K562 (cell line): ENCODE data around the gene TSC22D2. TPM values are rescaled to one million over a fixed set of nuclear protein-coding genes. Genes with fewer than 3 reads are reported as not detected.

ENCODE experiments used
- ATAC-seq: fragments of 200-7000 bp; cut with Tn5 transposase; 3 replicates; pipeline ENCODE4 v1.9.1; 2020; ENCODE audit warnings: moderate library complexity
- BruUV-seq: library from RNA; stranded (reverse); fragments of 400-500 nt; replicated peaks from 2 replicates; lab custom pipeline; 2021; lab: Mats Ljungman, UMichigan
- CTCF ChIA-PET: fragments of 300-600 bp; formaldehyde crosslinking; extraction: SDS; loops from one replicate; lab custom pipeline; 2021; ENCODE audit warnings: low intra/inter-chr PET ratio; lab: Yijun Ruan, JAX
- POLR2A ChIA-PET: fragments of 300-600, 350-650 bp; sonication (Branson Sonifier 250); formaldehyde crosslinking; extraction: SDS; loops from one replicate; lab custom pipeline; 2021; ENCODE audit warnings: antibody characterized with exemption, inconsistent platforms; lab: Yijun Ruan, JAX
- DNase-seq, 4 experiments: peaks; one replicate each; pipeline versions ENCODE4 v3.0.0 to v3.0.0-alpha.2; 2011 to 2018; ENCODE audit warnings: low spot score in 3 of 4, mixed read lengths in 3 of 4; ENCODE audit errors: extremely low read depth in 1 of 4
- FAIRE-seq: peaks from 2 replicates; lab custom pipeline; 2011; peaks lifted over from hg19 to GRCh38; lab: Jason Lieb, UNC
- H2AFZ ChIP-seq: 2 replicates; pipeline ENCODE4 v1.6.0; 2011; ENCODE audit warnings: low read depth, low read length, control low read depth, inconsistent platforms
- H3K27ac ChIP-seq: fragments of 200-600 bp; 3 replicates; pipeline ENCODE4 v1.8.0; 2011; ENCODE audit warnings: low read depth, mild to moderate bottlenecking, control low read depth, inconsistent platforms, low read length, moderate library complexity, mixed read lengths; ENCODE audit errors: extremely low read depth
- H3K27me3 ChIP-seq, 2 experiments: fragments of 300-600 bp in 1 of 2; 2 replicates in 1 of 2; 3 replicates in 1 of 2; pipeline versions ENCODE4 v1.6.0 to v1.8.0; 2011; ENCODE audit warnings: inconsistent platforms in 2 of 2, low read length in 2 of 2, mild to moderate bottlenecking in 1 of 2, mixed read lengths in 1 of 2, moderate library complexity in 1 of 2; ENCODE audit not compliant: control insufficient read depth in 2 of 2, insufficient read depth in 2 of 2
- H3K36me3 ChIP-seq: fragments of 300-600 bp; 3 replicates; pipeline ENCODE4 v1.8.0; 2011; ENCODE audit warnings: mild to moderate bottlenecking, low read length, inconsistent platforms; ENCODE audit not compliant: control insufficient read depth, insufficient read depth
- H3K4me1 ChIP-seq, 2 experiments: fragments of 200-600 bp in 1 of 2; replicated peaks in 1 of 2; 2 replicates in 1 of 2; 3 replicates in 1 of 2; pipeline versions ENCODE4 v1.5.1 to v1.8.0; 2011; ENCODE audit warnings: inconsistent platforms in 2 of 2, low read length in 2 of 2, mild to moderate bottlenecking in 1 of 2, mixed read lengths in 1 of 2, moderate library complexity in 1 of 2; ENCODE audit not compliant: control insufficient read depth in 2 of 2, insufficient read depth in 2 of 2
- H3K4me2 ChIP-seq: 2 replicates; pipeline ENCODE4 v1.6.1; 2011; ENCODE audit warnings: low read length, control low read depth, inconsistent platforms, mixed read lengths; ENCODE audit not compliant: insufficient read depth
- H3K4me3 ChIP-seq: fragments of 200-600 bp; sonication (generic), shearing (Covaris generic); 2 replicates; pipeline ENCODE4 v1.5.1; 2016; ENCODE audit warnings: control low read depth, inconsistent platforms
- H3K79me2 ChIP-seq: fragments of 200-600 bp; 3 replicates; pipeline ENCODE4 v1.8.0; 2011; ENCODE audit warnings: low read length, inconsistent platforms; ENCODE audit not compliant: control insufficient read depth, insufficient read depth
- H3K9ac ChIP-seq, 2 experiments: 2 replicates each; pipeline versions ENCODE4 v1.6.0 to v1.6.1; 2011; ENCODE audit warnings: low read depth in 2 of 2, low read length in 2 of 2, control low read depth in 1 of 2, inconsistent platforms in 1 of 2, mild to moderate bottlenecking in 1 of 2, mixed read lengths in 1 of 2; ENCODE audit not compliant: insufficient read depth in 1 of 2
- H3K9me1 ChIP-seq: one replicate; pipeline ENCODE4 v1.6.0; 2011; ENCODE audit warnings: inconsistent platforms, mild to moderate bottlenecking, low read length, moderate library complexity; ENCODE audit not compliant: control insufficient read depth, insufficient read depth
- H3K9me3 ChIP-seq: replicated peaks from 2 replicates; pipeline ENCODE4 v1.5.1; 2011; ENCODE audit warnings: low read depth, low read length, inconsistent platforms; ENCODE audit not compliant: control insufficient read depth, insufficient read depth
- H4K20me1 ChIP-seq: replicated peaks from 2 replicates; pipeline ENCODE4 v1.6.1; 2011; ENCODE audit warnings: low read length, inconsistent platforms, mixed read lengths; ENCODE audit not compliant: control insufficient read depth, insufficient read depth
- BDP1 ChIP-seq: IDR thresholded peaks from 3 replicates; pipeline ENCODE4 v1.6.1; 2011; ENCODE audit not compliant: insufficient read length, insufficient read depth
- HNRNPH1 ChIP-seq: fragments of 200-400 bp; formaldehyde crosslinking; optimal IDR thresholded peaks from 2 replicates; pipeline ENCODE3; 2017; ENCODE audit warnings: low read depth, mild to moderate bottlenecking, low read length, moderate library complexity
- ILK ChIP-seq: fragments of 450-650 bp; IDR thresholded peaks from 2 replicates; pipeline ENCODE4 v1.6.1; 2016; ENCODE audit warnings: missing genetic modification characterization, low read depth, mild to moderate bottlenecking, missing compliant biosample characterization, moderate library complexity, borderline replicate concordance
- KAT8 ChIP-seq: fragments of 450-650 bp; IDR thresholded peaks from 2 replicates; pipeline ENCODE4 v1.6.1; 2016; ENCODE audit warnings: low read depth, mild to moderate bottlenecking
- MTA1 ChIP-seq: fragments of 450-650 bp; IDR thresholded peaks from 2 replicates; pipeline ENCODE4 v1.6.1; 2017; ENCODE audit warnings: borderline replicate concordance
- NFE2L1 ChIP-seq: fragments of 450-650 bp; IDR thresholded peaks from 2 replicates; pipeline ENCODE4 v1.6.1; 2016; ENCODE audit warnings: missing genetic modification characterization, low read depth, mild to moderate bottlenecking, missing compliant biosample characterization, moderate library complexity, borderline replicate concordance
- SPI1 ChIP-seq: IDR thresholded peaks from 2 replicates; pipeline ENCODE4 v1.6.1; 2011; ENCODE audit warnings: low read depth, low read length, control low read depth, borderline replicate concordance
- TBL1XR1 ChIP-seq, 2 experiments: IDR thresholded peaks; 2 replicates each; pipeline ENCODE4 v1.6.1; 2012; ENCODE audit warnings: improper control_type of control experiment in 2 of 2, low read length in 2 of 2, mild to moderate bottlenecking in 1 of 2
- TRIM24 ChIP-seq, 2 experiments: fragments of 450-650 bp; IDR thresholded peaks; 2 replicates each; pipeline ENCODE4 v1.6.1; 2016
- ZNF445 ChIP-seq: fragments of 250-450 bp; sonication (Bioruptor Pico); IDR thresholded peaks from 2 replicates; pipeline ENCODE4 v1.4.0; 2020; ENCODE audit warnings: low read depth, mild to moderate bottlenecking, moderate library complexity
- ZNF583 ChIP-seq: fragments of 250-450 bp; sonication (Bioruptor Pico); IDR thresholded peaks from 2 replicates; pipeline ENCODE4 v1.4.0; 2020
- ZNF717 ChIP-seq: fragments of 250-450 bp; sonication (Bioruptor Pico); IDR thresholded peaks from 2 replicates; pipeline ENCODE4 v1.5.0; 2021
- ZNF79 ChIP-seq: fragments of 250-450 bp; sonication (Bioruptor Pico); IDR thresholded peaks from 2 replicates; pipeline ENCODE4 v1.4.0; 2020; ENCODE audit warnings: low read depth, mild to moderate bottlenecking, moderate library complexity
- WGBS: fragments of 100-300 bp; shearing (Covaris generic); methylation state at CpG from one replicate; pipeline ENCODE4 v1.1.6; 2016; ENCODE audit warnings: low coverage, mixed read lengths; ENCODE audit not compliant: insufficient coverage; ENCODE audit errors: missing lambda C conversion rate; 5-methylcytosine and 5-hydroxymethylcytosine counted together
- in situ Hi-C: fragments of 300-500 bp; cut with MboI; formaldehyde crosslinking; loops from 4 replicates; pipeline ENCODE4 v1.15.0; 2018; ENCODE audit warnings: inconsistent platforms, mixed read lengths
- intact Hi-C: fragments of 100-400 bp; cut with micrococcal nuclease; formaldehyde crosslinking; loops from 2 replicates; pipeline ENCODE4 v1.14.2; 2022
- polyA plus RNA-seq, 8 experiments: library from polyadenylated mRNA; depleted of rRNA in 4 of 8; stranded (reverse) in 5 of 8; unstranded in 3 of 8; fragments of >200 nt; fragmentation: Nextera tagmentation in 2 of 8; fragmentation: Illumina TruSeq in 1 of 8; extraction: Ambion mirVana in 2 of 8; extraction: Trizol in 1 of 8; gene quantifications; 2 replicates each; pipeline versions ENCODE4 v1.2.1 to v1.2.3, GENCODE V29; 2011 to 2014; ENCODE audit warnings: inconsistent platforms in 1 of 8, missing spikeins in 1 of 8
- total RNA-seq, 7 experiments: library from RNA; depleted of rRNA in 6 of 7; stranded (reverse); fragments of >200 nt in 6 of 7; fragmentation: Illumina TruSeq in 2 of 7; extraction: Trizol in 2 of 7; gene quantifications; 2 replicates each; pipeline versions ENCODE4 v1.2.1 to v1.2.3, GENCODE V29; 2011 to 2021; ENCODE audit warnings: low replicate concordance in 1 of 7
- TF ChIP-seq, protein P1 (sequence below): fragments of 250-450 bp; sonication (Bioruptor Pico); IDR thresholded peaks from 2 replicates; pipeline ENCODE4 v1.4.0; 2020; ENCODE audit warnings: mild to moderate bottlenecking
- TF ChIP-seq, protein P2 (sequence below), 2 experiments: fragments of 450-650 bp in 1 of 2; sonication (generic) in 1 of 2; formaldehyde crosslinking in 1 of 2; IDR thresholded peaks in 1 of 2; conservative IDR thresholded peaks in 1 of 2; 2 replicates each; pipeline versions ENCODE4 v1.6.1 to v1.8.1; 2016 to 2023; ENCODE audit warnings: mild to moderate bottlenecking in 2 of 2, moderate library complexity in 2 of 2, inconsistent platforms in 1 of 2, missing genetic modification reagents in 1 of 2
- TF ChIP-seq, protein P3 (sequence below): sonication (generic); formaldehyde crosslinking; IDR thresholded peaks from 2 replicates; pipeline ENCODE4 v1.8.1; 2023; ENCODE audit warnings: mild to moderate bottlenecking, missing genetic modification reagents

TSC22D2 gene
- total and polyA plus RNA-seq, 9 of the 15 experiments (the other 6 are each of a cell fraction or from before 2014, with no cell fraction given): 5.5 to 44.0 (median 19.3) TPM

DNA sequence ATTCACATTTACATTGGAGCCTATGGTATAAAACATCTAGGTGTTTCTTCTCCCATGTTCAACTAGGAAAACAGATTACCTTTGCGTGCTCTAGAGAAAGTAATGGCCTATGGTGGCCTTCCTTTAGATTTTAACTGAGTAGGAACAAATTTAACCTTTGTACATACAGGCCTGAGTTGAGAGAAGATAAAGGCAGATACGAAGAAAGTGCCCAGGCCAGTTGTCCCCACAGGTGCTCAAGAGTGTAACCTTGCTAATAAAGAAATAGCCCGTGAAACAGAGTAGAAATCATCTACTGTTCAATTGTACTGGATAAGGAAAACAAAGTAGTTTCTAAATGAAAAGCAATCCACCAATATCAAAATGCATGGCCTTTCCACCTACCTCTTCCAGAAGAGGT, 6.8 kb upstream of the TSC22D2 start:
- CTCF ChIA-PET: no interaction called here
- intact Hi-C loops: no loop called here
- no peak overlapping the region for H3K4me2 ChIP-seq
- WGBS: 56% methylated on average over 3 of the region's 3 CpGs
- DNase-seq (no peak), FAIRE-seq (no peak), ATAC-seq (no peak; the same call in 2 of the 3 replicates)
- no peaks in the 10 kb centered on the region for H3K79me2 ChIP-seq
- in situ Hi-C loops: no loop called here
- no peak overlapping the region for H3K4me3 ChIP-seq
- H3K36me3 ChIP-seq: no peaks in the 10 kb centered on the region
- H3K27ac ChIP-seq: no peak overlapping the region
- no peaks in the 10 kb centered on the region; a peak in 1 of 5 replicates for H3K27me3 ChIP-seq
- no peaks in the 10 kb centered on the region for H3K9me1 ChIP-seq
- BruUV-seq: no TSS peak
- POLR2A ChIA-PET: interaction anchor here (0.6 kb wide), 1 partner anchor 23 kb away, joined by 4 read pairs; no protein-coding TSS in a partner anchor
- no peak overlapping the region for H3K9ac ChIP-seq
- no peaks in the 10 kb centered on the region for H3K9me3 ChIP-seq
- no peaks in the 10 kb centered on the region for H3K4me1 ChIP-seq
- H4K20me1 ChIP-seq: no peaks in the 10 kb centered on the region
- H2AFZ ChIP-seq: no peak overlapping the region
- TF ChIP-seq TBL1XR1 (IDR thresholded peaks at IDR 0.05; ENCODE audit: low read length in 2 of 2) (no peak), ZNF79 (CRISPR knock-in tag) (no peak), MTA1 (no peak), SPI1 (no peak), BDP1 (no peak), HNRNPH1 (no peak), ZNF583 (CRISPR knock-in tag) (no peak), TRIM24 (IDR thresholded peaks at IDR 0.05) (no peak), ZNF445 (CRISPR knock-in tag) (no peak), ILK (no peak), NFE2L1 (no peak), KAT8 (no peak), ZNF717 (CRISPR knock-in tag) (no peak)
- TF ChIP-seq, protein P1, sequence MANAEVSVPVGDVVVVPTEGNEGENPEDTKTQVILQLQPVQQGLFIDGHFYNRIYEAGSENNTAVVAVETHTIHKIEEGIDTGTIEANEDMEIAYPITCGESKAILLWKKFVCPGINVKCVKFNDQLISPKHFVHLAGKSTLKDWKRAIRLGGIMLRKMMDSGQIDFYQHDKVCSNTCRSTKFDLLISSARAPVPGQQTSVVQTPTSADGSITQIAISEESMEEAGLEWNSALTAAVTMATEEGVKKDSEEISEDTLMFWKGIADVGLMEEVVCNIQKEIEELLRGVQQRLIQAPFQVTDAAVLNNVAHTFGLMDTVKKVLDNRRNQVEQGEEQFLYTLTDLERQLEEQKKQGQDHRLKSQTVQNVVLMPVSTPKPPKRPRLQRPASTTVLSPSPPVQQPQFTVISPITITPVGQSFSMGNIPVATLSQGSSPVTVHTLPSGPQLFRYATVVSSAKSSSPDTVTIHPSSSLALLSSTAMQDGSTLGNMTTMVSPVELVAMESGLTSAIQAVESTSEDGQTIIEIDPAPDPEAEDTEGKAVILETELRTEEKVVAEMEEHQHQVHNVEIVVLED: no peak
- TF ChIP-seq, protein P2, sequence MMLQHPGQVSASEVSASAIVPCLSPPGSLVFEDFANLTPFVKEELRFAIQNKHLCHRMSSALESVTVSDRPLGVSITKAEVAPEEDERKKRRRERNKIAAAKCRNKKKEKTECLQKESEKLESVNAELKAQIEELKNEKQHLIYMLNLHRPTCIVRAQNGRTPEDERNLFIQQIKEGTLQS (IDR thresholded peaks at IDR 0.05): no peak
- TF ChIP-seq, protein P2 (CRISPR knock-in tag; conservative IDR thresholded peaks at IDR 0.05): no peak
- TF ChIP-seq, protein P3, sequence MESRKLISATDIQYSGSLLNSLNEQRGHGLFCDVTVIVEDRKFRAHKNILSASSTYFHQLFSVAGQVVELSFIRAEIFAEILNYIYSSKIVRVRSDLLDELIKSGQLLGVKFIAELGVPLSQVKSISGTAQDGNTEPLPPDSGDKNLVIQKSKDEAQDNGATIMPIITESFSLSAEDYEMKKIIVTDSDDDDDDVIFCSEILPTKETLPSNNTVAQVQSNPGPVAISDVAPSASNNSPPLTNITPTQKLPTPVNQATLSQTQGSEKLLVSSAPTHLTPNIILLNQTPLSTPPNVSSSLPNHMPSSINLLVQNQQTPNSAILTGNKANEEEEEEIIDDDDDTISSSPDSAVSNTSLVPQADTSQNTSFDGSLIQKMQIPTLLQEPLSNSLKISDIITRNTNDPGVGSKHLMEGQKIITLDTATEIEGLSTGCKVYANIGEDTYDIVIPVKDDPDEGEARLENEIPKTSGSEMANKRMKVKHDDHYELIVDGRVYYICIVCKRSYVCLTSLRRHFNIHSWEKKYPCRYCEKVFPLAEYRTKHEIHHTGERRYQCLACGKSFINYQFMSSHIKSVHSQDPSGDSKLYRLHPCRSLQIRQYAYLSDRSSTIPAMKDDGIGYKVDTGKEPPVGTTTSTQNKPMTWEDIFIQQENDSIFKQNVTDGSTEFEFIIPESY (CRISPR knock-in tag): no peak
